Osteoblast (primary cell): ENCODE measurements around the gene HNRNPA3. TPM values are rescaled to one million over a fixed set of nuclear protein-coding genes. Genes with fewer than 3 reads are reported as not detected.

Source experiments
- DNase-seq: peaks from one replicate; pipeline ENCODE4 v3.0.0; 2011; ENCODE audit warnings: low spot score, mixed read lengths; ENCODE audit not compliant: insufficient read length; ENCODE audit errors: missing footprints
- H2AFZ ChIP-seq: 2 replicates; pipeline ENCODE4 v1.6.0; 2011; ENCODE audit warnings: mild to moderate bottlenecking, low read length
- H3K27ac ChIP-seq: 2 replicates; pipeline ENCODE4 v1.5.1; 2011; ENCODE audit warnings: mild to moderate bottlenecking, low read depth, low read length, moderate library complexity
- H3K27me3 ChIP-seq: 2 replicates; pipeline ENCODE4 v1.6.0; 2012; ENCODE audit warnings: mild to moderate bottlenecking, control low read depth, inconsistent platforms, low read length, moderate library complexity; ENCODE audit not compliant: insufficient read depth
- H3K36me3 ChIP-seq: 2 replicates; pipeline ENCODE4 v1.5.1; 2011; ENCODE audit warnings: mild to moderate bottlenecking, low read length, control low read depth, moderate library complexity; ENCODE audit not compliant: insufficient read depth
- H3K4me1 ChIP-seq: 2 replicates; pipeline ENCODE4 v1.5.1; 2011; ENCODE audit warnings: mild to moderate bottlenecking, low read length, control low read depth, moderate library complexity; ENCODE audit not compliant: insufficient read depth
- H3K4me2 ChIP-seq: 2 replicates; pipeline ENCODE4 v1.6.0; 2011; ENCODE audit warnings: mild to moderate bottlenecking, low read length; ENCODE audit not compliant: insufficient read depth
- H3K4me3 ChIP-seq: fragments of 200-600 bp; sonication (generic); 3 replicates; pipeline ENCODE4 v1.5.1; 2012; ENCODE audit warnings: mild to moderate bottlenecking, low read length, inconsistent platforms; ENCODE audit not compliant: insufficient read depth
- H3K79me2 ChIP-seq: 2 replicates; pipeline ENCODE4 v1.6.0; 2012; ENCODE audit warnings: mild to moderate bottlenecking, low read length, control low read depth, inconsistent platforms; ENCODE audit not compliant: insufficient read depth
- H3K9me3 ChIP-seq: 2 replicates; pipeline ENCODE4 v1.5.1; 2011; ENCODE audit warnings: low read depth, low read length, control low read depth
- H4K20me1 ChIP-seq: 2 replicates; pipeline ENCODE4 v1.6.0; 2012; ENCODE audit warnings: mild to moderate bottlenecking, low read length, control low read depth; ENCODE audit not compliant: insufficient read depth
- CTCF ChIP-seq: IDR thresholded peaks from 2 replicates; pipeline ENCODE4 v1.5.1; 2011; ENCODE audit warnings: mild to moderate bottlenecking, low read depth, low read length, moderate library complexity; ENCODE audit errors: extremely low read depth
- total RNA-seq: library from RNA; depleted of rRNA; stranded (reverse); fragments of >200 nt; gene quantifications from 2 replicates; pipeline ENCODE4 v1.2.3, GENCODE V29; 2012

The HNRNPA3 gene
- total RNA-seq, 1 donor, result 21.4 TPM

GRCh38 chr2:177201919-177202346, 10.7 kb upstream of the HNRNPA3 start:
- no peak for TF ChIP-seq CTCF
- Histone ChIP-seq H3K4me3 (no peak overlapping the region), H3K27ac (no peak overlapping the region), H4K20me1 (no peaks in the 10 kb centered on the region), H3K36me3 (no peaks in the 10 kb centered on the region), H3K4me2 (no peak overlapping the region), H2AFZ (peak overlapping the region; percentile 74), H3K79me2 (no peaks in the 10 kb centered on the region), H3K4me1 (no peaks in the 10 kb centered on the region), H3K27me3 (no peaks in the 10 kb centered on the region), H3K9me3 (no peaks in the 10 kb centered on the region)
- no peak for DNase-seq

DNA sequence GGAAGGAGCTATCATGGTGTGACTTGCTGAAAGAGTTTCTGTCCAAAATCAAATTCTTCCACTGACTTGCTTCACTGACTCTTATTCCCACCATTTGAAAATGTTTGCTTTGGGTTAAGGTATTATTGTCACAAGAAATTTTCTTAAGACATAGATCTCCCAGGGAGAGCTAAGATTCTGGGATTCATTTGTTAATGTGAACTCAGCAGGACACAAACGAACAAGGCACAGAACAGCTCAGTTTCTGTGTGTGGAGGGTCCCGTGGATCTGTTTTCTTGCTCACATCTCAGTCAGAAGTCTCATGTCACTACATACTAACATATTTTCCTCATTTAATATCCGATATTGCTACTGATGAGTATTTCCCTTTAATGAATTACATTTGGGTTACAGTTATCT, 8.2 kb upstream of the HNRNPA3 start:
- H3K79me2 ChIP-seq, result no peaks in the 10 kb centered on the region

DNA sequence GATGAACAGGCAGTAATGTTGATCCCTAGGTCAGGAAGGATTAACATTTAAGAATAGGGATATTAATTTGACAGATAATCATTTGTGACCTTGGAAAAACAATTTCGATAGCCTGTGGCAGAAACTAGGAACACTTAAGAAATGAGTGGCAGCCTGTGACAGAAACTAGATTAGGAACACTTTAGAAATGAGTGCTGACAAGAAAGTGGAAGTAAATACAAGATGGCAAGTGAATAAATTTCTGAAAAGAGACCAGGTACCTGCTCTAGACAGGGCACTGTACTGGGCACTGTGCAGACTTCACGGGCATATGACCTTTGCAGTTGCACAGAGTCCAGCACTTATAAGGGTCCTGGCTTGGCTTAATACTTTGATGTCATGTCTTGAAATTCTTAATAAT, 5.5 kb upstream of the HNRNPA3 start:
- Histone ChIP-seq H3K27ac (no peak overlapping the region), H3K4me2 (no peak overlapping the region), H2AFZ (no peak overlapping the region), H3K79me2 (peaks cover 15% of the 10 kb centered on the region), H3K4me3 (no peak overlapping the region), H3K27me3 (no peaks in the 10 kb centered on the region), H3K36me3 (no peaks in the 10 kb centered on the region), H3K4me1 (peaks cover 12% of the 10 kb centered on the region), H3K9me3 (no peaks in the 10 kb centered on the region), H4K20me1 (no peaks in the 10 kb centered on the region)
- no peak for DNase-seq
- no peak for TF ChIP-seq CTCF

More for the DNA sequence above, 8.2 kb upstream of the HNRNPA3 start:
- Histone ChIP-seq H3K27ac (no peak overlapping the region), H4K20me1 (no peaks in the 10 kb centered on the region), H3K4me3 (no peak overlapping the region), H3K27me3 (no peaks in the 10 kb centered on the region), H3K4me1 (no peaks in the 10 kb centered on the region), H3K36me3 (no peaks in the 10 kb centered on the region), H3K4me2 (no peak overlapping the region), H3K9me3 (no peaks in the 10 kb centered on the region), H2AFZ (no peak overlapping the region)
- DNase-seq, result no peak
- no peak for TF ChIP-seq CTCF

GRCh38 chr2:177211169-177211568, 1.4 kb upstream of the HNRNPA3 start:
- peaks cover 25% of the 10 kb centered on the region for H4K20me1 ChIP-seq
- peaks cover 27% of the 10 kb centered on the region for H3K4me1 ChIP-seq
- TF ChIP-seq CTCF, result no peak
- H3K79me2 ChIP-seq, result peaks cover 48% of the 10 kb centered on the region
- H3K4me3 ChIP-seq, result peak overlapping the region; percentile 87
- H3K27me3 ChIP-seq, result no peaks in the 10 kb centered on the region
- peaks cover 14% of the 10 kb centered on the region for H3K36me3 ChIP-seq
- H3K27ac ChIP-seq, result peak overlapping the region; percentile 100
- H3K4me2 ChIP-seq, result peak overlapping the region; percentile 100
- peak overlapping the region; percentile 58 for H2AFZ ChIP-seq
- peak; percentile 35 for DNase-seq
- no peaks in the 10 kb centered on the region for H3K9me3 ChIP-seq
